Activated CD8-positive, alpha-beta T cell treated with anti-CD3 and anti-CD28 coated beads for 36 hours (primary cell): ENCODE results near the gene IL13RA1. TPM values are rescaled to one million over a fixed set of nuclear protein-coding genes. Genes with fewer than 3 reads are reported as not detected.

Experiments used
- ATAC-seq: fragments of 200-7000 bp; cut with Tn5 transposase; one replicate; pipeline ENCODE4 v1.10.0; 2021; ENCODE audit warnings: mild to moderate bottlenecking, moderate library complexity
- CTCF ChIA-PET: fragments of 350-600 bp; sonication (Branson Sonifier 250); formaldehyde crosslinking; loops from one replicate; lab custom pipeline; 2021; ENCODE audit warnings: antibody characterized with exemption; lab: Charles Lee
- POLR2A ChIA-PET: fragments of 350-600 bp; sonication (Branson Sonifier 250); formaldehyde crosslinking; loops from one replicate; lab custom pipeline; 2021; ENCODE audit warnings: antibody characterized with exemption; lab: Charles Lee
- DNase-seq: peaks from one replicate; pipeline ENCODE4 v3.0.0-alpha.2; 2020
- H3K27ac Mint-ChIP-seq: one replicate; pipeline ENCODE4 v1.8.0; 2021; ENCODE audit warnings: mild to moderate bottlenecking, mixed read lengths
- H3K27me3 Mint-ChIP-seq: one replicate; pipeline ENCODE4 v1.8.0; 2021; ENCODE audit warnings: mixed read lengths
- H3K36me3 Mint-ChIP-seq: one replicate; pipeline ENCODE4 v1.8.0; 2021; ENCODE audit warnings: low read depth, mixed read lengths
- H3K4me1 Mint-ChIP-seq: one replicate; pipeline ENCODE4 v1.8.0; 2021; ENCODE audit warnings: low read depth, mixed read lengths
- H3K4me3 Mint-ChIP-seq: one replicate; pipeline ENCODE4 v1.8.0; 2021; ENCODE audit warnings: mild to moderate bottlenecking, moderate library complexity, mixed read lengths
- H3K9me3 Mint-ChIP-seq: one replicate; pipeline ENCODE4 v1.8.0; 2021; ENCODE audit warnings: mixed read lengths
- intact Hi-C: fragments of 100-400 bp; cut with micrococcal nuclease; formaldehyde crosslinking; loops from one replicate; pipeline ENCODE4 v1.10.0; 2022
- total RNA-seq, 2 experiments: library from RNA; stranded (reverse); gene quantifications; one replicate each; pipeline ENCODE4 v1.2.3, GENCODE V29; 2021
- TF ChIP-seq, protein P1 (sequence below): fragments of 200-600 bp; IDR thresholded peaks from one replicate; pipeline ENCODE4 v1.8.0; 2022; ENCODE audit warnings: antibody characterized with exemption, mild to moderate bottlenecking

The IL13RA1 gene
- total RNA-seq, 2 experiments from 2014 or later: 0.18 TPM; not detected in 1

DNA sequence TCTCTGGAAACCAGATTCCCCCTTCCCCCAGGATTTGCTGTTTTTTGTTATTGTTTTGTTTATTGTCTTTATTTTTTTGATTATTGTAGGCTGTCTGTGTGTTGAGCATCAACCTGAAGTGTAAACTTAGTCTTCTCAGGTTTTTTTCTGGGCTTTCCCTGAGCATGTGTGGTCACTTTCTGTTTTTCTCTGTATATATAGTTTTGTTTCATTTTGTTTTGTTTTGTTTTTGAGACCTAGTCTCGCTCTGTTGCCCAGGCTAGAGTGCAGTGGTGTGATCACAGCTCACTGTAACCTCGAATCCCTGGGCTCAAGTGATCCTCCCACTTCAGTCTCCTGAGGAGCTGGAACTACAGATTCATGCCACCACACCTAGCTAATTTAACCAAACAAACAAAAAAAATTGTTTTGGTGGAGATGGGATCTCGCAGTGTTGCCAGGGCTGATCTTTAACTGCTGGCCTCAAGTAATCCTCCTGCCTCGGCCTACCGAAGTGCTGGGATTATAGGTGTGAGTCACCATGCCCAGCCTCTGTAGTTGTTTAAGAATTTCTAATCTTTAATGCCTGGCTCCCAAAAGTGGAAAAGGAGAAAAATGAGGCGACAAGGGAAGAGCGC is 9.1 kb downstream of the IL13RA1 start:
- no peak overlapping the region for H3K27ac Mint-ChIP-seq
- TF ChIP-seq, protein P1, sequence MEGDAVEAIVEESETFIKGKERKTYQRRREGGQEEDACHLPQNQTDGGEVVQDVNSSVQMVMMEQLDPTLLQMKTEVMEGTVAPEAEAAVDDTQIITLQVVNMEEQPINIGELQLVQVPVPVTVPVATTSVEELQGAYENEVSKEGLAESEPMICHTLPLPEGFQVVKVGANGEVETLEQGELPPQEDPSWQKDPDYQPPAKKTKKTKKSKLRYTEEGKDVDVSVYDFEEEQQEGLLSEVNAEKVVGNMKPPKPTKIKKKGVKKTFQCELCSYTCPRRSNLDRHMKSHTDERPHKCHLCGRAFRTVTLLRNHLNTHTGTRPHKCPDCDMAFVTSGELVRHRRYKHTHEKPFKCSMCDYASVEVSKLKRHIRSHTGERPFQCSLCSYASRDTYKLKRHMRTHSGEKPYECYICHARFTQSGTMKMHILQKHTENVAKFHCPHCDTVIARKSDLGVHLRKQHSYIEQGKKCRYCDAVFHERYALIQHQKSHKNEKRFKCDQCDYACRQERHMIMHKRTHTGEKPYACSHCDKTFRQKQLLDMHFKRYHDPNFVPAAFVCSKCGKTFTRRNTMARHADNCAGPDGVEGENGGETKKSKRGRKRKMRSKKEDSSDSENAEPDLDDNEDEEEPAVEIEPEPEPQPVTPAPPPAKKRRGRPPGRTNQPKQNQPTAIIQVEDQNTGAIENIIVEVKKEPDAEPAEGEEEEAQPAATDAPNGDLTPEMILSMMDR: no peak
- H3K27me3 Mint-ChIP-seq: peaks cover 10% of the 10 kb centered on the region
- no peaks in the 10 kb centered on the region for H3K9me3 Mint-ChIP-seq
- ATAC-seq: no peak
- H3K4me1 Mint-ChIP-seq: peaks cover 4% of the 10 kb centered on the region
- no peak overlapping the region for H3K4me3 Mint-ChIP-seq
- H3K36me3 Mint-ChIP-seq: no peaks in the 10 kb centered on the region
- CTCF ChIA-PET: no interaction called here
- no peak for DNase-seq
- POLR2A ChIA-PET: no interaction called here
- intact Hi-C loops: no loop called here

DNA sequence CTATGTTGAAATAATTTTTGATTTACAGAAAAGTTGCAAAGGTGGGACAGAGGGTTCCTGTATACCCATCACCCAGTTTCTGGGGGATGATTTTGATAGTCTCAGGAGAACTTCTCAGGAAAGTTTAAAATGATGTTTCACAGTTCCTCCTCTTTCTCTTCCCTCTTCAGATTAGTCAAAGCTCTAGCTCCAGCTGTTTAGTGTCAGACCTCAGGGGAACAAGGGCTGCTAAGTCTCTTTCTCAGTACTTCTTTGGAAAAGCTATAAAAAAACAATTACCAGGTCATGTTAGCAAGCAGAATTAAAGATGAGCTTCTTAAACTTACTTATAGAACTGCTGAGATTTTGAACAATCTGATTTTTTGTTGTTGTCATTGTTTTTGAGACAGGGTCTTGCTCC is 12.2 kb downstream of the IL13RA1 start:
- Mint-ChIP-seq H3K27ac (no peak overlapping the region), H3K4me3 (no peak overlapping the region), H3K9me3 (no peaks in the 10 kb centered on the region), H3K36me3 (no peaks in the 10 kb centered on the region), H3K4me1 (peaks cover 4% of the 10 kb centered on the region), H3K27me3 (peaks cover 8% of the 10 kb centered on the region)
- ChIA-PET CTCF (no interaction called here), POLR2A (no interaction called here)
- intact Hi-C loops: no loop called here
- TF ChIP-seq, protein P1: no peak
- DNase-seq (no peak), ATAC-seq (no peak)

DNA sequence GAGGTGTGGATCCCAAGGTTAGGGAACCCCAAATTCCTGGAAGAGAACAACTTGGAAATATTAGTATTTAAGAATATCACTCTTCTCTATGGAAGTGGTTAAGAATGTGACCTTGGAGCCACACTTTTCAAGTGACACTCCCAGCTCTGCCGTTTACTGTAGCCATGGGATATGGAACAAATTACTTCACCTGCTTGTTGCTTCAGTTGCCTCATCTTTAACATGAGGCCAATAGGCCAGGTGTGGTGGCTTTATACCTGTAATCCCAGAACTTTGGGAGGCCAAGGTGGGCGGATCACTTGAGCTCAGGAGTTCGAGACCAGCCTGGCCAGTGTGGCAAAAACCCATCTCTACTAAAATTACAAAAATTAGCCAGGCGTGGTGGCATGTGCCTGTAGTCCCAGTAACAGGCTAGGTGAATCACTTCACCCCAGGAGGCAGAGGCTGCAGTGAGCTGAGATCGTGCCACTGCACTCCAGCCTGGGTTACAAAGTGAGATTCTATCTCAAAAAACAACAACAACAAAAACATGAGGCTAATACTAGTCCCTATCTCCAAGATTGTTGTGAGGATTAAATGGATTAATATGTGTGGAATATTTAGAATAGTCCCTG is 13.0 kb downstream of the IL13RA1 start:
- intact Hi-C loops: no loop called here
- H3K9me3 Mint-ChIP-seq: no peaks in the 10 kb centered on the region
- DNase-seq: no peak
- POLR2A ChIA-PET: no interaction called here
- no peak overlapping the region for H3K4me3 Mint-ChIP-seq
- H3K27me3 Mint-ChIP-seq: peaks cover 5% of the 10 kb centered on the region
- CTCF ChIA-PET: no interaction called here
- H3K4me1 Mint-ChIP-seq: no peaks in the 10 kb centered on the region
- ATAC-seq: no peak
- H3K36me3 Mint-ChIP-seq: no peaks in the 10 kb centered on the region
- TF ChIP-seq, protein P1: no peak
- no peak overlapping the region for H3K27ac Mint-ChIP-seq

DNA sequence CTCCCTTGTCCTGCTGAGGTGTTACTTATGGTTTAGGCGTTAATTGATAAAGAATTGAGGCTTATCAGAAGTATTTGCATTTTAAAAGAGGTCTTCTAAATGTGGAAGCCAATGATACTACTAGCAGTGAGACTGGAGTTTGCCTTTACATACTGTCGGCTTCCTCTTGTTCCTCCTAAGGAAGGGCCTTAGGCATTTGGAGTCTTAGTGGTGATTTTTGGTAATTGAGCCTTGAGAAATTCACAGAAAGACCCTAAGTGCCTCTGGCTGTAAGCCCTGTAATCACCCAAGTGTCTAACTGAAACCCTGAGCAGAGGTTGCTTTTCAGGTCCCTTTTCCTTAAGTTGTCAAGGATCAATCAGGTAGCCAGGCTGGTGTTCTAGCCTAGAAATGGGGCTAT is 14.8 kb downstream of the IL13RA1 start:
- peaks cover 3% of the 10 kb centered on the region for H3K27me3 Mint-ChIP-seq
- TF ChIP-seq, protein P1: no peak
- POLR2A ChIA-PET: no interaction called here
- DNase-seq (no peak), ATAC-seq (no peak)
- no peak overlapping the region for H3K27ac Mint-ChIP-seq
- no peaks in the 10 kb centered on the region for H3K36me3 Mint-ChIP-seq
- no peaks in the 10 kb centered on the region for H3K4me1 Mint-ChIP-seq
- intact Hi-C loops: no loop called here
- CTCF ChIA-PET: no interaction called here
- no peak overlapping the region for H3K4me3 Mint-ChIP-seq
- no peaks in the 10 kb centered on the region for H3K9me3 Mint-ChIP-seq

DNA sequence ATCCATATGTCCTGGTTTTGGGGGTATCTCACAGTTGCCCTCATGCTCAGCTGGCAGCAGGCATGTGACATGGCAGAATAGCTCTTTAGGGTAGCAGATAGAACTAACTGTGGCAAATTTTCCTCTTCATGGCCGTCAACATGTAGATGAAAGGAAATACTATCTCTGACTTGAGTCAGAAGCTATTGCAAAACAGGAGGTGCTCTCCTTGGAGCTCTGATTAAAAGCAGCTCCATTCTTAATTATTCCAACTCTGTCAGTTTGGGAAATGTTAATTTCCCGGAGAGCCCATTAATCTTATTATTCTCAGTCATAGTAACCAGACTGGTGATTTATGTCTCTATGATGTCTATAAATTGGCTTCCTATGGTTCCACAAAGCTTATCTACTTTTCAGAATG is 18.2 kb downstream of the IL13RA1 start:
- no peaks in the 10 kb centered on the region for H3K4me1 Mint-ChIP-seq
- CTCF ChIA-PET: no interaction called here

More for the DNA sequence above, 18.2 kb downstream of the IL13RA1 start:
- POLR2A ChIA-PET: interaction anchor here (0.7 kb wide), 1 partner anchor 15 kb away, joined by 3 read pairs; no protein-coding TSS in a partner anchor
- Mint-ChIP-seq H3K27me3 (peaks cover 1% of the 10 kb centered on the region), H3K27ac (no peak overlapping the region), H3K9me3 (no peaks in the 10 kb centered on the region), H3K4me3 (no peak overlapping the region), H3K36me3 (no peaks in the 10 kb centered on the region)
- no peak for ATAC-seq
- no peak for DNase-seq
- intact Hi-C loops: no loop called here
- TF ChIP-seq, protein P1: no peak
